Glutamatergic neuron (in vitro differentiated cells): ENCODE results near the gene HOXB5. TPM values are rescaled to one million over a fixed set of nuclear protein-coding genes. Genes with fewer than 3 reads are reported as not detected.

Source experiments
- DNase-seq: peaks from one replicate; pipeline ENCODE4 v3.0.0; 2022
- H3K27ac Mint-ChIP-seq: one replicate; pipeline ENCODE4 v1.8.0; 2020; ENCODE audit warnings: mild to moderate bottlenecking, mixed read lengths, inconsistent platforms; ENCODE audit not compliant: unreplicated experiment
- H3K27me3 Mint-ChIP-seq: one replicate; pipeline ENCODE4 v1.8.0; 2020; ENCODE audit warnings: mild to moderate bottlenecking, moderate library complexity, mixed read lengths, inconsistent platforms; ENCODE audit not compliant: unreplicated experiment
- H3K36me3 Mint-ChIP-seq: one replicate; pipeline ENCODE4 v1.8.0; 2020; ENCODE audit warnings: mild to moderate bottlenecking, mixed read lengths, inconsistent platforms; ENCODE audit not compliant: unreplicated experiment
- H3K4me1 Mint-ChIP-seq: one replicate; pipeline ENCODE4 v1.8.0; 2020; ENCODE audit warnings: mild to moderate bottlenecking, low read depth, mixed read lengths, inconsistent platforms; ENCODE audit not compliant: unreplicated experiment
- H3K4me3 Mint-ChIP-seq: one replicate; pipeline ENCODE4 v1.8.0; 2020; ENCODE audit warnings: mild to moderate bottlenecking, mixed read lengths, inconsistent platforms; ENCODE audit not compliant: unreplicated experiment
- H3K9me3 Mint-ChIP-seq: one replicate; pipeline ENCODE4 v1.8.0; 2020; ENCODE audit warnings: mild to moderate bottlenecking, moderate library complexity, mixed read lengths, inconsistent platforms; ENCODE audit not compliant: unreplicated experiment
- total RNA-seq: library from RNA; stranded (reverse); fragmentation: NEBNext Ultra II Directional; extraction: Animal tissue kit (Norgen Biotek cat#: 25700); gene quantifications from one replicate; pipeline ENCODE4 v1.2.1, GENCODE V29; 2021; ENCODE audit not compliant: unreplicated experiment
- TF ChIP-seq, protein P1 (sequence below): fragments of 200-600 bp; sonication (generic); IDR thresholded peaks from one replicate; pipeline ENCODE4 v1.5.0; 2021; ENCODE audit not compliant: partially characterized antibody, unreplicated experiment

The HOXB5 gene
- total RNA-seq, 1 donor from 2014 or later: not detected

- H3K36me3 Mint-ChIP-seq: peaks cover 3% of the 10 kb centered on the region
- TF ChIP-seq, protein P1, sequence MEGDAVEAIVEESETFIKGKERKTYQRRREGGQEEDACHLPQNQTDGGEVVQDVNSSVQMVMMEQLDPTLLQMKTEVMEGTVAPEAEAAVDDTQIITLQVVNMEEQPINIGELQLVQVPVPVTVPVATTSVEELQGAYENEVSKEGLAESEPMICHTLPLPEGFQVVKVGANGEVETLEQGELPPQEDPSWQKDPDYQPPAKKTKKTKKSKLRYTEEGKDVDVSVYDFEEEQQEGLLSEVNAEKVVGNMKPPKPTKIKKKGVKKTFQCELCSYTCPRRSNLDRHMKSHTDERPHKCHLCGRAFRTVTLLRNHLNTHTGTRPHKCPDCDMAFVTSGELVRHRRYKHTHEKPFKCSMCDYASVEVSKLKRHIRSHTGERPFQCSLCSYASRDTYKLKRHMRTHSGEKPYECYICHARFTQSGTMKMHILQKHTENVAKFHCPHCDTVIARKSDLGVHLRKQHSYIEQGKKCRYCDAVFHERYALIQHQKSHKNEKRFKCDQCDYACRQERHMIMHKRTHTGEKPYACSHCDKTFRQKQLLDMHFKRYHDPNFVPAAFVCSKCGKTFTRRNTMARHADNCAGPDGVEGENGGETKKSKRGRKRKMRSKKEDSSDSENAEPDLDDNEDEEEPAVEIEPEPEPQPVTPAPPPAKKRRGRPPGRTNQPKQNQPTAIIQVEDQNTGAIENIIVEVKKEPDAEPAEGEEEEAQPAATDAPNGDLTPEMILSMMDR: no peak
- peaks cover 56% of the 10 kb centered on the region for H3K27me3 Mint-ChIP-seq
- no peak overlapping the region for H3K27ac Mint-ChIP-seq
- no peak overlapping the region for H3K4me3 Mint-ChIP-seq
- DNase-seq: no peak
- H3K9me3 Mint-ChIP-seq: peaks cover 9% of the 10 kb centered on the region
- peaks cover 3% of the 10 kb centered on the region for H3K4me1 Mint-ChIP-seq
These were observed 1.5 kb downstream of the HOXB5 start for GRCh38 chr17:48592057-48592514.

- no peak for DNase-seq
- H3K27me3 Mint-ChIP-seq: peaks cover 50% of the 10 kb centered on the region
- H3K4me3 Mint-ChIP-seq: no peak overlapping the region
- no peak overlapping the region for H3K27ac Mint-ChIP-seq
- peaks cover 8% of the 10 kb centered on the region for H3K9me3 Mint-ChIP-seq
- TF ChIP-seq, protein P1: no peak
- H3K36me3 Mint-ChIP-seq: peaks cover 3% of the 10 kb centered on the region
- H3K4me1 Mint-ChIP-seq: peaks cover 5% of the 10 kb centered on the region
These were observed 2.1 kb downstream of the HOXB5 start for GRCh38 chr17:48591255-48592056.

DNA sequence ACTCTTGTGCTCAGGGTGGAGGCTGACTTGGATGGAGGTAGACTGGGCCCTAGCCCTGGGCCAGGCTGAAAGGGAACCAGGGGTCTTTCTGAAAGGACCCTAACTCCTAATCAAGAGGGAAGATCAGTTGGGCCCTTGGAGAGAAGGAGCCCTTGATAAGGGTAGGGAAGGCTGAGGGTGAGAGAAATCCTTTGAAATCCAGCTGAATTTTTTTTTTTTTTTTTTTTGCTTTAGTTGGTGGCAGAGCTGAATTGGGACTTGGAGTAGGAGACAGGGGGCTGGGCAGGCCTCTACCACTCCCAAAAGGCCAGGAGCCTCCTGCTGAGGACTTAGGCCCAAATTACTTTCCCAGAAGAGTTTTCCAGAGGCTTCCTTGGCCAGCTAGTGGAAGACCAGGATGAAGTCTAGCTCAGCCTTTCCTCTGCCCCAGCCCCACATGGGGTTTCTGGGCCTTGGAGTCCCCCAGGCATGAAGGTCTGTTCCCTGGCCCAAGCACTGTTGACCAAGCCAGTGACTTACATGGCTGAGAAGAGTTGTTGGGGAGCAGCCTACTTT lies 2.9 kb downstream of the HOXB5 start:
- peaks cover 53% of the 10 kb centered on the region for H3K27me3 Mint-ChIP-seq
- H3K4me1 Mint-ChIP-seq: peaks cover 9% of the 10 kb centered on the region
- H3K27ac Mint-ChIP-seq: no peak overlapping the region
- H3K36me3 Mint-ChIP-seq: peaks cover 3% of the 10 kb centered on the region
- TF ChIP-seq, protein P1: no peak
- DNase-seq: no peak
- H3K4me3 Mint-ChIP-seq: no peak overlapping the region
- H3K9me3 Mint-ChIP-seq: peaks cover 8% of the 10 kb centered on the region

GRCh38 chr17:48589831-48590606 lies 3.6 kb downstream of the HOXB5 start, which contains the start of gene HOXB3:
Gene HOXB3 (minus strand): TSS chr17:48590241. CDS start chr17:48552474, 37,767 bp downstream.
- Mint-ChIP-seq H3K27me3 (peaks cover 54% of the 10 kb centered on the region), H3K4me3 (no peak within 1 kb of the TSS), H3K36me3 (peaks cover 3% of the 10 kb centered on the region), H3K27ac (no peak within 1 kb of the TSS), H3K4me1 (peaks cover 9% of the 10 kb centered on the region), H3K9me3 (peaks cover 8% of the 10 kb centered on the region)
- DNase-seq: no peak
- TF ChIP-seq, protein P1: no peak
